ENCODE results near the gene MAN1B1.

DNA sequence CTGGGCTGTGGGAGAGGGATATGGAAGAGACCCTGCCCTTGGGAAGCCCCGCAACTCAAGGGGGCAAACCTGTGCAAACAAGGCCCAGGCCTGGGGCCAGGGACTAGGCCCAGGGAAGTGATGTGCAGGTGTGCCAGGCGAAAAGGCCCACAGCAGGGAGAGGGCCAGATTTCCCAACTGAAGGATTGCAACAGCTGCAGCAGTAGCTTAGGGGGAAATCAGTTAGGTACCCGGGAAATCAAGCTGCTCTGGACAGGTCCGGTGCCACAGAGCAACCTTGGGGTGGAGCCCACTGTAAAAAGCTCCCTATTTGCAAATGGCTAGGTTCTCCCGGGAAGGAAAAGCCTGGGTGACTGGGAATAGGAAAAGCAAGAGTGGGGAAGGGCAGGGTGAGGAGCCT is 62.6 kb downstream of the MAN1B1 start:
- no peak for TF ChIP-seq GLIS3 (CRISPR knock-in tag; IDR thresholded peaks at IDR 0.05)
- TF ChIP-seq ZFP3 (CRISPR knock-in tag; IDR thresholded peaks at IDR 0.05) = no peak
